Uterus (tissue), 4 donors: Measurements from ENCODE around the gene NCOR1. TPM values are rescaled to one million over a fixed set of nuclear protein-coding genes. Genes with fewer than 3 reads are reported as not detected.

Experiments used
- DNase-seq, 2 donors: peaks; one replicate each; pipeline ENCODE4 v3.0.0-alpha.2; 2019 to 2020
- H3K27ac ChIP-seq, 2 donors: fragments of 200-600 bp; sonication (generic); 1 replicate in 1 of 2; 2 replicates in 1 of 2; pipeline ENCODE4 v1.5.1; 2016 to 2018
- H3K27me3 ChIP-seq, 2 donors: fragments of 200-600 bp; sonication (generic); one replicate each; pipeline ENCODE4 v1.5.1; 2018 to 2019; ENCODE audit warnings: control low read depth in 1 of 2
- H3K36me3 ChIP-seq, 2 donors: fragments of 200-600 bp; sonication (generic); one replicate each; pipeline ENCODE4 v1.5.1; 2019; ENCODE audit warnings: control low read depth in 1 of 2
- H3K4me1 ChIP-seq, 2 donors: fragments of 200-600 bp; sonication (generic); one replicate each; pipeline ENCODE4 v1.5.1; 2018 to 2019; ENCODE audit warnings: control low read depth in 1 of 2
- H3K4me3 ChIP-seq, 2 donors: fragments of 200-600 bp; sonication (generic); 1 replicate in 1 of 2; 2 replicates in 1 of 2; pipeline ENCODE4 v1.5.1; 2018 to 2019; ENCODE audit warnings: mild to moderate bottlenecking in 1 of 2
- H3K9me3 ChIP-seq, 2 donors: fragments of 200-600 bp; sonication (generic); one replicate each; pipeline ENCODE4 v1.5.1; 2019; ENCODE audit warnings: control low read depth in 1 of 2
- POLR2A ChIP-seq, 2 donors: fragments of 450-650 bp; IDR thresholded peaks; one replicate each; pipeline ENCODE4 v1.6.1; 2016; ENCODE audit warnings: antibody characterized with exemption in 2 of 2, mild to moderate bottlenecking in 1 of 2, moderate library complexity in 1 of 2
- intact Hi-C: fragments of 100-400 bp; cut with DNase I; formaldehyde crosslinking; loops from one replicate; pipeline ENCODE4 v1.15.1; 2023; ENCODE audit warnings: low total_unique reads
- total RNA-seq, 4 donors: library from RNA; depleted of rRNA in 3 of 4; stranded (reverse); fragments of >200 nt in 3 of 4; gene quantifications; one replicate each; pipeline versions ENCODE4 v1.1.0 to v1.2.4, GENCODE V29; 2014 to 2023
- TF ChIP-seq, protein P1 (sequence below), 4 experiments: fragments of 200-600 bp in 2 of 4; fragments of 450-650 bp in 2 of 4; sonication (generic) in 2 of 4; IDR thresholded peaks; one replicate each; pipeline ENCODE4 v1.5.1; 2016 to 2019; ENCODE audit warnings: antibody characterized with exemption in 4 of 4, mild to moderate bottlenecking in 2 of 4, moderate library complexity in 1 of 4
- donor health status: DM: yes; HTN: yes; CAD: no.

The NCOR1 gene
- 100 to 1,000 TPM; 117 to 195 (median 147) TPM for total RNA-seq

DNA sequence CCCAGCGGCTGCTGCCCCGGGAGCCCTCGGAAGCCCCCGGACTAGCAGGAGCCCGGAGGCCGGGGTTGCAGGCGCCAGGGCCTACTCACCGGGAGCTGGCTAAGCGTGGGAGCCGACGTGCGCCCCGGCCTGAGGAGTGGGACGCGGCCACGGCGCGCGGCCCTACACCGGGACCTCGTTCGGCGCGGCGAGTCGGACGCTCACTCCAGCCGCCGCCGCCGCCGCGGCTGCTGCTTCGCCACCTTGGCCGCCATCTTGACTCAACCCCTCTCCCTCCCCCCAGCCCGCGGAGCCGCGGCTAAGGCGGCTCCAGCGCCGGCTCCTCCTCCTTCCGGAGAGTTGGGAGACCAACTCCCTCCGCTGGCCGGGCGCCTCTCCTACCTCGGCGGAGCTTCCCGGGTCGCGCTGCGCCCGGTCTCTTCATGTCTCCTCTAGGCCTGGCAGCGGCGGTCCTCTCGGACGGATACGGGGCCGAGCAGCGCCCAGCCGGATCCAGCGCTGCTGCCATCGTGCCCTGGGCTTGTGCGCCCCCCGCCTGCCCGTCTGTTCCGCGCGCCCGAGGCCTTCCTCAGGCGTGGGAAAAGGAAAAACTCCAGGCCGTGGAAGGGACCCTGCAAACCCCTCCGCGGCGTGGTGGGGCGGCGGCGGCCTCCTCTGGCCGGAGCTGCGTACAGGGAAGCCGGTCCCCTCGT lies at the start of gene NCOR1:
TSS of gene NCOR1 (minus strand) at position 262 of the 692 bp plus-strand sequence. CDS start 20,965 bp downstream, outside the sequence.
- Histone ChIP-seq H3K9me3 (no peaks in the 10 kb centered on the region), H3K4me1 (peaks cover 4 to 6% of the 10 kb centered on the region in 2 donors), H3K27ac (peak within 1 kb of the TSS; percentile 94 to 97), H3K27me3 (no peaks in the 10 kb centered on the region), H3K4me3 (peak within 1 kb of the TSS; percentile 79 to 81), H3K36me3 (no peaks in the 10 kb centered on the region)
- DNase-seq: peak; percentile 89 to 91
- intact Hi-C loops: no loop called here
- TF ChIP-seq POLR2A (IDR thresholded peaks at IDR 0.05): peak; percentile 78 to 84
- TF ChIP-seq, protein P1, sequence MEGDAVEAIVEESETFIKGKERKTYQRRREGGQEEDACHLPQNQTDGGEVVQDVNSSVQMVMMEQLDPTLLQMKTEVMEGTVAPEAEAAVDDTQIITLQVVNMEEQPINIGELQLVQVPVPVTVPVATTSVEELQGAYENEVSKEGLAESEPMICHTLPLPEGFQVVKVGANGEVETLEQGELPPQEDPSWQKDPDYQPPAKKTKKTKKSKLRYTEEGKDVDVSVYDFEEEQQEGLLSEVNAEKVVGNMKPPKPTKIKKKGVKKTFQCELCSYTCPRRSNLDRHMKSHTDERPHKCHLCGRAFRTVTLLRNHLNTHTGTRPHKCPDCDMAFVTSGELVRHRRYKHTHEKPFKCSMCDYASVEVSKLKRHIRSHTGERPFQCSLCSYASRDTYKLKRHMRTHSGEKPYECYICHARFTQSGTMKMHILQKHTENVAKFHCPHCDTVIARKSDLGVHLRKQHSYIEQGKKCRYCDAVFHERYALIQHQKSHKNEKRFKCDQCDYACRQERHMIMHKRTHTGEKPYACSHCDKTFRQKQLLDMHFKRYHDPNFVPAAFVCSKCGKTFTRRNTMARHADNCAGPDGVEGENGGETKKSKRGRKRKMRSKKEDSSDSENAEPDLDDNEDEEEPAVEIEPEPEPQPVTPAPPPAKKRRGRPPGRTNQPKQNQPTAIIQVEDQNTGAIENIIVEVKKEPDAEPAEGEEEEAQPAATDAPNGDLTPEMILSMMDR (IDR thresholded peaks at IDR 0.05): peak; percentile 28 to 54 (median 46)

GRCh38 chr17:16262201-16262600 lies 46.9 kb upstream of the NCOR1 start:
- TF ChIP-seq, protein P1 (IDR thresholded peaks at IDR 0.05): no peak
- TF ChIP-seq POLR2A (IDR thresholded peaks at IDR 0.05): no peak
- DNase-seq: no peak
- no peak overlapping the region for H3K4me3 ChIP-seq
- no peak overlapping the region for H3K27ac ChIP-seq
- H3K27me3 ChIP-seq: no peaks in the 10 kb centered on the region
- H3K36me3 ChIP-seq: no peaks in the 10 kb centered on the region
- intact Hi-C loops: no loop called here
- H3K9me3 ChIP-seq: no peaks in the 10 kb centered on the region
- no peaks in the 10 kb centered on the region for H3K4me1 ChIP-seq

DNA sequence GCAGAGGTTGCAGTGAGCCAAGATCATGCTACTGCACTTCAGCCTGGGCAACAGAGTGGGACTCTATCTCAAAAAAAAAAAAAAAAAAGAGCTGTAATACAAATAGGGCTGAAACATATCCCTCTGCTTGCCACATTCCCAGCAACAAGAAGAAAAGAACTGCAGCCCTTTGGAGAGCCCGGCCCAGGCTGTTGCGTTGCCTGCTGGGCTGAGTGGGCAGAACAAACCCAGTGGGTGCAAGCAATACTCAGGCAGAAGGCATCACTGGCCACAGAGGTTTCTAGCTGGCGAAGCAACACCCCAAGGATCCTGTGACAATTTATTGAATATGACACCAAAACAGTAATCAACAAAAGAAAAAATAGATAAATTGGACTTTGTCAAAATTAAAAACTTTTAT lies 45.7 kb upstream of the NCOR1 start:
- H3K27me3 ChIP-seq: no peaks in the 10 kb centered on the region
- H3K4me3 ChIP-seq: no peak overlapping the region
- intact Hi-C loops: no loop called here
- no peak for DNase-seq
- H3K27ac ChIP-seq: no peak overlapping the region
- TF ChIP-seq, protein P1 (IDR thresholded peaks at IDR 0.05): no peak
- no peak for TF ChIP-seq POLR2A (IDR thresholded peaks at IDR 0.05)
- no peaks in the 10 kb centered on the region for H3K36me3 ChIP-seq
- H3K9me3 ChIP-seq: no peaks in the 10 kb centered on the region
- H3K4me1 ChIP-seq: no peaks in the 10 kb centered on the region

DNA sequence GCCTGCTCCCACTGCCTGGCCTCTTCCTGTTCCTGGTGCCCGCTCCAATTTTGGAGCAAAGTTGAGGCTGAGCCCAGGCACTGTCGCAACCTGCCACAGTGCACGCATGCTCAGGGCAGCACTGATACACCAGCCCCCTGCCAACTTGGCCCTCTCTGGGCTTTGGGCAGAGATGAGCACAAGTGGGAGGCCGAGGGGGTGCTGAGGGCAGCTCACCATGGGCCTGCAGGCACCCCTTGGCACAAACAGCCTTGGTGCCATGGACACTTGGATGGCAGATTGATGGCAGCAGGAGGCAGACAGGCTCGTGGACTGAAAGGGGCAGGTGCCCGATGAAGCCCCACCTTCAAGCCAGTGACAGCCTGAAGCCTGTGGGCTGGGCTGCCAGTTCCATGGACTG lies 44.6 kb upstream of the NCOR1 start:
- Histone ChIP-seq H3K9me3 (no peaks in the 10 kb centered on the region), H3K27ac (no peak overlapping the region), H3K4me1 (no peaks in the 10 kb centered on the region), H3K36me3 (no peaks in the 10 kb centered on the region), H3K27me3 (no peaks in the 10 kb centered on the region), H3K4me3 (no peak overlapping the region)
- intact Hi-C loops: no loop called here
- no peak for DNase-seq
- TF ChIP-seq, protein P1 (IDR thresholded peaks at IDR 0.05): no peak
- TF ChIP-seq POLR2A (IDR thresholded peaks at IDR 0.05): no peak

- DNase-seq: peak in 1 of 2 donors; percentile 21
- TF ChIP-seq, protein P1 (IDR thresholded peaks at IDR 0.05): no peak
- TF ChIP-seq POLR2A (IDR thresholded peaks at IDR 0.05): no peak
- Histone ChIP-seq H3K4me3 (no peak overlapping the region), H3K9me3 (no peaks in the 10 kb centered on the region), H3K36me3 (no peaks in the 10 kb centered on the region), H3K27me3 (no peaks in the 10 kb centered on the region), H3K27ac (no peak overlapping the region), H3K4me1 (no peaks in the 10 kb centered on the region)
- intact Hi-C loops: no loop called here
These were observed 43.6 kb upstream of the NCOR1 start for GRCh38 chr17:16258901-16259300.
